Mucosa of rectum (tissue), 2 donors: ENCODE measurements around the gene GMNC.
"Not testable (repeated sequence)": the region's sequence is repeated elsewhere in the genome, so short reads cannot be mapped to it uniquely, and the experiment has no call there.

ENCODE experiments used
- H3K27ac ChIP-seq, 2 donors: one replicate each; pipeline ENCODE4 v1.7.0; 2013; ENCODE audit warnings: inconsistent platforms in 2 of 2, low read depth in 2 of 2, low read length in 2 of 2
- H3K27me3 ChIP-seq, 2 donors: one replicate each; pipeline ENCODE4 v1.7.0; 2013; ENCODE audit warnings: low read length in 2 of 2; ENCODE audit not compliant: control insufficient read depth in 2 of 2, insufficient read depth in 2 of 2
- H3K36me3 ChIP-seq, 2 donors: one replicate each; pipeline ENCODE4 v1.7.0; 2013; ENCODE audit warnings: low read length in 2 of 2; ENCODE audit not compliant: control insufficient read depth in 2 of 2, insufficient read depth in 2 of 2
- H3K4me1 ChIP-seq, 2 donors: one replicate each; pipeline ENCODE4 v1.7.0; 2013; ENCODE audit warnings: low read length in 2 of 2, mild to moderate bottlenecking in 1 of 2; ENCODE audit not compliant: control insufficient read depth in 2 of 2, insufficient read depth in 2 of 2
- H3K4me3 ChIP-seq, 2 donors: one replicate each; pipeline ENCODE4 v1.7.0; 2013; ENCODE audit warnings: low read length in 2 of 2
- H3K9ac ChIP-seq, 2 donors: one replicate each; pipeline ENCODE4 v1.7.0; 2013; ENCODE audit warnings: low read length in 2 of 2, low read depth in 1 of 2, mild to moderate bottlenecking in 1 of 2
- H3K9me3 ChIP-seq, 2 donors: one replicate each; pipeline ENCODE4 v1.7.0; 2013; ENCODE audit warnings: low read length in 2 of 2; ENCODE audit not compliant: control insufficient read depth in 2 of 2
- donor health status: healthy.
- donor health status: Normal muscosa, but diverticular disease.

The GMNC gene

GRCh38 chr3:190877925-190878324, 15.4 kb upstream of the GMNC start:
- H3K27me3 ChIP-seq = no peaks in the 10 kb centered on the region
- H3K27ac ChIP-seq = no peak overlapping the region
- H3K9me3 ChIP-seq = no peaks in the 10 kb centered on the region
- no peak overlapping the region for H3K4me3 ChIP-seq
- no peaks in the 10 kb centered on the region for H3K36me3 ChIP-seq
- H3K4me1 ChIP-seq = no peaks in the 10 kb centered on the region
- H3K9ac ChIP-seq = no peak overlapping the region

GRCh38 chr3:190876433-190876832, 13.9 kb upstream of the GMNC start:
- not testable (repeated sequence) for H3K9me3 ChIP-seq, H3K27ac ChIP-seq, H3K36me3 ChIP-seq, H3K4me3 ChIP-seq, H3K9ac ChIP-seq, H3K27me3 ChIP-seq, H3K4me1 ChIP-seq

- not testable (repeated sequence) for H3K27me3 ChIP-seq, H3K27ac ChIP-seq, H3K4me1 ChIP-seq, H3K9ac ChIP-seq, H3K9me3 ChIP-seq, H3K4me3 ChIP-seq, H3K36me3 ChIP-seq
Observed at GRCh38 chr3:190875061-190875460, 12.6 kb upstream of the GMNC start.

- H3K36me3 ChIP-seq = no peaks in the 10 kb centered on the region
- H3K27ac ChIP-seq = no peak overlapping the region
- no peaks in the 10 kb centered on the region for H3K27me3 ChIP-seq
- H3K9me3 ChIP-seq = no peaks in the 10 kb centered on the region
- no peaks in the 10 kb centered on the region for H3K4me1 ChIP-seq
- no peak overlapping the region for H3K4me3 ChIP-seq
- no peak overlapping the region for H3K9ac ChIP-seq
Observed at GRCh38 chr3:190870127-190870526, 7.6 kb upstream of the GMNC start.

- peaks cover 0 to 2% of the 10 kb centered on the region in 2 donors for H3K27me3 ChIP-seq
- H3K4me3 ChIP-seq = no peak overlapping the region
- H3K9me3 ChIP-seq = no peaks in the 10 kb centered on the region
- H3K27ac ChIP-seq = no peak overlapping the region
- no peak overlapping the region for H3K9ac ChIP-seq
- no peaks in the 10 kb centered on the region for H3K36me3 ChIP-seq
- H3K4me1 ChIP-seq = no peaks in the 10 kb centered on the region
Observed at GRCh38 chr3:190867071-190867470, 4.6 kb upstream of the GMNC start.

- Histone ChIP-seq H3K36me3 (no peaks in the 10 kb centered on the region), H3K9me3 (no peaks in the 10 kb centered on the region), H3K4me1 (no peaks in the 10 kb centered on the region), H3K27ac (no peak overlapping the region), H3K9ac (no peak overlapping the region), H3K4me3 (no peak overlapping the region), H3K27me3 (peaks cover 2 to 7% of the 10 kb centered on the region in 2 donors)
Observed at GRCh38 chr3:190865828-190866227, 3.3 kb upstream of the GMNC start.

GRCh38 chr3:190865419-190865818, 2.9 kb upstream of the GMNC start:
- Histone ChIP-seq H3K27me3 (peaks cover 2 to 7% of the 10 kb centered on the region in 2 donors), H3K9me3 (no peaks in the 10 kb centered on the region), H3K4me3 (no peak overlapping the region), H3K9ac (no peak overlapping the region), H3K27ac (no peak overlapping the region), H3K4me1 (no peaks in the 10 kb centered on the region), H3K36me3 (no peaks in the 10 kb centered on the region)

GRCh38 chr3:190864002-190864401, 1.5 kb upstream of the GMNC start:
- Histone ChIP-seq H3K27ac (no peak overlapping the region), H3K4me1 (no peaks in the 10 kb centered on the region), H3K36me3 (no peaks in the 10 kb centered on the region), H3K9ac (no peak overlapping the region), H3K9me3 (no peaks in the 10 kb centered on the region), H3K27me3 (peaks cover 2 to 7% of the 10 kb centered on the region in 2 donors), H3K4me3 (no peak overlapping the region)

- no peaks in the 10 kb centered on the region for H3K9me3 ChIP-seq
- H3K9ac ChIP-seq = peak overlapping the region in 1 of 2 donors; percentile 47
- H3K27me3 ChIP-seq = peaks cover 2 to 7% of the 10 kb centered on the region in 2 donors
- H3K4me1 ChIP-seq = no peaks in the 10 kb centered on the region
- H3K36me3 ChIP-seq = no peaks in the 10 kb centered on the region
- peak overlapping the region; percentile 62 to 68 for H3K4me3 ChIP-seq
- no peak overlapping the region for H3K27ac ChIP-seq
Observed at GRCh38 chr3:190863119-190863465, 598 bp upstream of the GMNC start.

GRCh38 chr3:190860521-190860920, 2.0 kb downstream of the GMNC start:
- Histone ChIP-seq H3K36me3 (no peaks in the 10 kb centered on the region), H3K4me1 (no peaks in the 10 kb centered on the region), H3K27me3 (peaks cover 2 to 7% of the 10 kb centered on the region in 2 donors), H3K4me3 (no peak overlapping the region), H3K9ac (no peak overlapping the region), H3K27ac (no peak overlapping the region), H3K9me3 (no peaks in the 10 kb centered on the region)

GRCh38 chr3:190855151-190855550, 7.3 kb downstream of the GMNC start:
- Histone ChIP-seq H3K9me3 (no peaks in the 10 kb centered on the region), H3K9ac (no peak overlapping the region), H3K4me1 (no peaks in the 10 kb centered on the region), H3K4me3 (no peak overlapping the region), H3K27me3 (no peaks in the 10 kb centered on the region), H3K36me3 (no peaks in the 10 kb centered on the region), H3K27ac (no peak overlapping the region)
